GM23248 (cell line): ENCODE data around the gene KLHL40.

Experiments
- EZH2 ChIP-seq: fragments of 200-600 bp; sonication (generic); IDR thresholded peaks from 2 replicates; pipeline ENCODE4 v1.6.1; 2018; ENCODE audit warnings: antibody characterized with exemption, mild to moderate bottlenecking; ENCODE audit not compliant: insufficient read depth, poor library complexity, severe bottlenecking
- EZH2phosphoT487 ChIP-seq: fragments of 200-600 bp; sonication (generic); IDR thresholded peaks from 2 replicates; pipeline ENCODE4 v1.6.1; 2018; ENCODE audit warnings: antibody characterized with exemption, moderate library complexity, mild to moderate bottlenecking, low read depth; ENCODE audit not compliant: insufficient read depth

- no peak for TF ChIP-seq EZH2
- TF ChIP-seq EZH2phosphoT487 = no peak
Observed at GRCh38 chr3:42707620-42708355, 22.5 kb downstream of the KLHL40 start.
